Measurements from ENCODE around the gene AK9. TPM values are rescaled to one million over a fixed set of nuclear protein-coding genes. Genes with fewer than 3 reads are reported as not detected.

AK9 gene
- total RNA-seq, 1 experiment from 2014 or later, result 3.5 TPM

GRCh38 chr6:109706513-109706912 lies 15.5 kb upstream of the AK9 start (continued):
- TF ChIP-seq CTCF (IDR thresholded peaks at IDR 0.05 in 2 of 3, conservative IDR thresholded peaks at IDR 0.05 in 1 of 3; ENCODE audit: borderline replicate concordance in 1 of 3, insufficient read depth in 1 of 3, low read depth in 2 of 3, low read length in 2 of 3) (no peak), MAX (IDR thresholded peaks at IDR 0.05) (no peak), JUND (IDR thresholded peaks at IDR 0.05) (no peak), YY1 (IDR thresholded peaks at IDR 0.05; ENCODE audit: extremely low read depth, insufficient replicate concordance, low read depth, low read length) (no peak), RAD21 (IDR thresholded peaks at IDR 0.05; ENCODE audit: low read depth) (no peak)

- CTCF ChIA-PET, result interaction anchor here (0.6 to 6.9 kb wide), 7 partner anchors 9 to 687 kb away, joined by 3 to 116 read pairs (median 6); no protein-coding TSS in a partner anchor
- Histone ChIP-seq H3K4me1 (ENCODE audit: control insufficient read depth in 1 of 2, insufficient read depth in 2 of 2, low read length in 2 of 2) (peaks cover 0 to 3% of the 10 kb centered on the region in 2 experiments; a peak in 1 of 4 replicates), H3K36me3 (ENCODE audit: control insufficient read depth in 1 of 2, insufficient read depth in 2 of 2, low read length in 2 of 2) (no peaks in the 10 kb centered on the region), H3K79me2 (ENCODE audit: insufficient read depth, low read length) (no peaks in the 10 kb centered on the region), H3K9ac (ENCODE audit: low read length) (no peak overlapping the region), H2AFZ (ENCODE audit: low read depth, low read length, poor library complexity, severe bottlenecking) (peak overlapping the region; percentile 50), H3K4me3 (replicated peaks in 1 of 2; ENCODE audit: low read depth in 1 of 2, low read length in 2 of 2) (no peak overlapping the region), H3K27ac (ENCODE audit: low read depth, low read length) (no peak overlapping the region), H3K4me2 (ENCODE audit: low read length) (no peak overlapping the region), H3K27me3 (ENCODE audit: insufficient read depth, low read length) (no peaks in the 10 kb centered on the region), H3K9me2 (ENCODE audit: insufficient read depth) (no peaks in the 10 kb centered on the region), H4K20me1 (ENCODE audit: insufficient read depth) (no peaks in the 10 kb centered on the region), H3K9me3 (ENCODE audit: control insufficient read depth in 1 of 2, insufficient read depth in 1 of 2, low read depth in 1 of 2, low read length in 2 of 2) (no peaks in the 10 kb centered on the region)
- RAD21 ChIA-PET (ENCODE audit: low non-redundant PET in 1 of 2, low total read pairs in 2 of 2, uncharacterized antibody in 2 of 2, unreplicated experiment in 2 of 2), result interaction anchor here (1.1 to 2.3 kb wide), 3 partner anchors 332 to 335 kb away, joined by 3 to 23 read pairs (median 21); no protein-coding TSS in a partner anchor
- no TSS peak for BruUV-seq (replicated peaks)
- intact Hi-C loops (cut with micrococcal nuclease), result loop anchor here (1.0 to 2.0 kb wide), 5 partner anchors 178 to 686 kb away; no protein-coding TSS in a partner anchor
- POLR2A ChIA-PET, result interaction anchor here (1.3 kb wide), 1 partner anchor 335 kb away, joined by 4 read pairs; no protein-coding TSS in a partner anchor
- peak; percentile 78 for DNase-seq (ENCODE audit: low read depth, low spot score)
- TF ChIP-seq RAD21 (IDR thresholded peaks at IDR 0.05; ENCODE audit: low read depth) (peak; percentile 100), CBX3 (IDR thresholded peaks at IDR 0.05; ENCODE audit: low read depth) (peak; percentile 48; the same call in 1 of the 2 replicates), POLR2A (IDR thresholded peaks at IDR 0.05; ENCODE audit: borderline replicate concordance, extremely low read depth, insufficient read depth, insufficient read length) (no peak), CTCF (IDR thresholded peaks at IDR 0.05 in 2 of 3, conservative IDR thresholded peaks at IDR 0.05 in 1 of 3; ENCODE audit: borderline replicate concordance in 1 of 3, insufficient read depth in 1 of 3, low read depth in 2 of 3, low read length in 2 of 3) (peak; percentile 92 to 100 (median 100))
- ATAC-seq, result peak; percentile 99
Measured at GRCh38 chr6:109705258-109705657, 14.3 kb upstream of the AK9 start.
